HepG2 (cell line): ENCODE results near the gene ADGRF1.

Experiments used
- ATF2 ChIP-seq: sonication (generic); formaldehyde crosslinking; IDR thresholded peaks from 2 replicates; pipeline ENCODE4 v1.4.0; 2020; ENCODE audit warnings: missing genetic modification reagents
- CEBPZ ChIP-seq: IDR thresholded peaks from 2 replicates; pipeline ENCODE4 v1.6.1; 2012; ENCODE audit warnings: low read length, improper control_type of control experiment
- CTCF ChIP-seq: sonication (generic); formaldehyde crosslinking; IDR thresholded peaks from 2 replicates; pipeline ENCODE4 v1.5.0; 2020; ENCODE audit warnings: mild to moderate bottlenecking, missing genetic modification reagents, moderate library complexity
- ETV6 ChIP-seq: sonication (generic); formaldehyde crosslinking; conservative IDR thresholded peaks from 2 replicates; pipeline ENCODE4 v1.4.0; 2020; ENCODE audit warnings: missing genetic modification reagents
- HOXA5 ChIP-seq: sonication (generic); formaldehyde crosslinking; IDR thresholded peaks from 2 replicates; pipeline ENCODE4 v1.4.0; 2020; ENCODE audit warnings: missing genetic modification reagents
- JUN ChIP-seq: sonication (generic); formaldehyde crosslinking; IDR thresholded peaks from 2 replicates; pipeline ENCODE4 v1.4.0; 2020; ENCODE audit warnings: mild to moderate bottlenecking, missing genetic modification reagents
- NFIC ChIP-seq: IDR thresholded peaks from 2 replicates; pipeline ENCODE4 v1.6.1; 2012; ENCODE audit warnings: mild to moderate bottlenecking, low read length, inconsistent platforms
- NR3C1 ChIP-seq: sonication (generic); formaldehyde crosslinking; IDR thresholded peaks from 2 replicates; pipeline ENCODE4 v1.4.0; 2020; ENCODE audit warnings: missing genetic modification reagents
- SNAPC4 ChIP-seq: sonication (generic); formaldehyde crosslinking; IDR thresholded peaks from 2 replicates; pipeline ENCODE4 v1.4.0; 2020; ENCODE audit warnings: mild to moderate bottlenecking, missing genetic modification reagents
- TAF1 ChIP-seq: sonication (generic); formaldehyde crosslinking; IDR thresholded peaks from 2 replicates; pipeline ENCODE4 v1.4.0; 2020; ENCODE audit warnings: missing genetic modification reagents
- ZBTB4 ChIP-seq: sonication (generic); formaldehyde crosslinking; IDR thresholded peaks from 2 replicates; pipeline ENCODE4 v1.4.0; 2020; ENCODE audit warnings: missing genetic modification reagents, mild to moderate bottlenecking, borderline replicate concordance

GRCh38 chr6:47028835-47029360 lies 13.2 kb downstream of the ADGRF1 start:
- TF ChIP-seq JUN (no peak), CTCF (CRISPR knock-in tag) (no peak), ETV6 (CRISPR knock-in tag) (no peak), CEBPZ (no peak), NR3C1 (no peak), NFIC (no peak), ZBTB4 (CRISPR knock-in tag) (no peak), ATF2 (no peak), SNAPC4 (CRISPR knock-in tag) (no peak), TAF1 (CRISPR knock-in tag) (no peak), HOXA5 (CRISPR knock-in tag) (no peak)
